ENCODE measurements around the gene MRTFA. TPM values are rescaled to one million over a fixed set of nuclear protein-coding genes. Genes with fewer than 3 reads are reported as not detected.
A peak's percentile ranks its signal among the peaks of the same experiment; 100 is the strongest.

Gene MRTFA
- polyA plus RNA-seq, 1 of the 3 experiments (the other 2 are of a cell fraction) = 5.8 TPM

DNA sequence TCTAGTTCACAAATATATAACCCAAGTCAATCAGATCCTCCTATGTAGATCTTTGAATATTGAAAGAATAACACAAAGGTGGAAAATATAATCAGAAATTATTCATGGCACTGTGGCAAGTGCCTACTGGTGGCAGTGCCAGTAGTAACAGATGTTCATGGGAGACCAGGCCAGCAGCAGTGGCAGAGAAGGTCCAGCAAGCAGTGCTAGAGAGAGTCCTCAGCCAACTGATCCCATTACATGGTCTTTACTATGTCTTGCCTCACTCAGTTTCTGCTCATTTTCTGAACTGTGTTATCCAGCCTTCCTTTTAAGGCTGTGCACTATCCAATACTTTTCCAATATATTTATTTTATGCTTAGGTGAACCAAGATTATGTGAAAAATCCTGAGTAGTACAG, 124.9 kb downstream of the MRTFA start:
- Histone ChIP-seq H3K4me2 (peak overlapping the region; percentile 41; the same call in 1 of the 2 replicates), H3K4me3 (ENCODE audit: low read depth in 2 of 2, low read length in 1 of 2) (no peak overlapping the region), H3K4me1 (ENCODE audit: control insufficient read depth in 1 of 2, insufficient read depth in 2 of 2, low read depth in 1 of 2, low read length in 1 of 2) (peaks cover 0 to 35% of the 10 kb centered on the region in 2 experiments; a peak in 2 of 4 replicates), H4K20me1 (ENCODE audit: insufficient read depth) (no peaks in the 10 kb centered on the region), H3K27me3 (ENCODE audit: insufficient read depth) (no peaks in the 10 kb centered on the region), H3K27ac (ENCODE audit: low read depth in 2 of 2, low read length in 1 of 2) (peak overlapping the region in 1 of 2 experiments; percentile 98; a peak in 2 of 4 replicates), H3K9ac (peak overlapping the region; percentile 40; the same call in 1 of the 2 replicates), H2AFZ (ENCODE audit: low read depth) (no peak overlapping the region), H3K36me3 (replicated peaks in 1 of 2; ENCODE audit: control insufficient read depth in 1 of 2, insufficient read depth in 2 of 2, low read length in 1 of 2) (no peaks in the 10 kb centered on the region), H3K9me2 (no peaks in the 10 kb centered on the region), H3K9me3 (no peaks in the 10 kb centered on the region), H3K79me2 (ENCODE audit: insufficient read depth) (peaks cover 88% of the 10 kb centered on the region), H3F3A (replicated peaks; ENCODE audit: insufficient read depth) (no peaks in the 10 kb centered on the region)
- ChIA-PET CTCF (no interaction called here), POLR2A (no interaction called here)
- no peak for DNase-seq
- TF ChIP-seq NRF1 (IDR thresholded peaks at IDR 0.05; ENCODE audit: low read depth, low read length) = no peak
- no peak for TF ChIP-seq TEAD4 (IDR thresholded peaks at IDR 0.05; ENCODE audit: borderline replicate concordance, insufficient read depth)
- TF ChIP-seq EZH2phosphoT487 (IDR thresholded peaks at IDR 0.05; ENCODE audit: borderline replicate concordance, low read depth) = no peak
- TF ChIP-seq RAD21 (IDR thresholded peaks at IDR 0.05; ENCODE audit: low read length) = no peak
- TF ChIP-seq POLR2AphosphoS5 (IDR thresholded peaks at IDR 0.05; ENCODE audit: low read depth, low read length) = no peak
- no peak for TF ChIP-seq MEF2A (IDR thresholded peaks at IDR 0.05; ENCODE audit: borderline replicate concordance, low read depth)
- TF ChIP-seq, protein P1, sequence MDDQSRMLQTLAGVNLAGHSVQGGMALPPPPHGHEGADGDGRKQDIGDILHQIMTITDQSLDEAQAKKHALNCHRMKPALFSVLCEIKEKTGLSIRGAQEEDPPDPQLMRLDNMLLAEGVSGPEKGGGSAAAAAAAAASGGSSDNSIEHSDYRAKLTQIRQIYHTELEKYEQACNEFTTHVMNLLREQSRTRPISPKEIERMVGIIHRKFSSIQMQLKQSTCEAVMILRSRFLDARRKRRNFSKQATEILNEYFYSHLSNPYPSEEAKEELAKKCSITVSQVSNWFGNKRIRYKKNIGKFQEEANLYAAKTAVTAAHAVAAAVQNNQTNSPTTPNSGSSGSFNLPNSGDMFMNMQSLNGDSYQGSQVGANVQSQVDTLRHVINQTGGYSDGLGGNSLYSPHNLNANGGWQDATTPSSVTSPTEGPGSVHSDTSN (IDR thresholded peaks at IDR 0.05) = no peak
- TF ChIP-seq, protein P2, sequence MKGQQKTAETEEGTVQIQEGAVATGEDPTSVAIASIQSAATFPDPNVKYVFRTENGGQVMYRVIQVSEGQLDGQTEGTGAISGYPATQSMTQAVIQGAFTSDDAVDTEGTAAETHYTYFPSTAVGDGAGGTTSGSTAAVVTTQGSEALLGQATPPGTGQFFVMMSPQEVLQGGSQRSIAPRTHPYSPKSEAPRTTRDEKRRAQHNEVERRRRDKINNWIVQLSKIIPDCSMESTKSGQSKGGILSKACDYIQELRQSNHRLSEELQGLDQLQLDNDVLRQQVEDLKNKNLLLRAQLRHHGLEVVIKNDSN (IDR thresholded peaks at IDR 0.05; ENCODE audit: borderline replicate concordance, low read depth) = no peak
- TF ChIP-seq, protein P3, sequence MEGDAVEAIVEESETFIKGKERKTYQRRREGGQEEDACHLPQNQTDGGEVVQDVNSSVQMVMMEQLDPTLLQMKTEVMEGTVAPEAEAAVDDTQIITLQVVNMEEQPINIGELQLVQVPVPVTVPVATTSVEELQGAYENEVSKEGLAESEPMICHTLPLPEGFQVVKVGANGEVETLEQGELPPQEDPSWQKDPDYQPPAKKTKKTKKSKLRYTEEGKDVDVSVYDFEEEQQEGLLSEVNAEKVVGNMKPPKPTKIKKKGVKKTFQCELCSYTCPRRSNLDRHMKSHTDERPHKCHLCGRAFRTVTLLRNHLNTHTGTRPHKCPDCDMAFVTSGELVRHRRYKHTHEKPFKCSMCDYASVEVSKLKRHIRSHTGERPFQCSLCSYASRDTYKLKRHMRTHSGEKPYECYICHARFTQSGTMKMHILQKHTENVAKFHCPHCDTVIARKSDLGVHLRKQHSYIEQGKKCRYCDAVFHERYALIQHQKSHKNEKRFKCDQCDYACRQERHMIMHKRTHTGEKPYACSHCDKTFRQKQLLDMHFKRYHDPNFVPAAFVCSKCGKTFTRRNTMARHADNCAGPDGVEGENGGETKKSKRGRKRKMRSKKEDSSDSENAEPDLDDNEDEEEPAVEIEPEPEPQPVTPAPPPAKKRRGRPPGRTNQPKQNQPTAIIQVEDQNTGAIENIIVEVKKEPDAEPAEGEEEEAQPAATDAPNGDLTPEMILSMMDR (IDR thresholded peaks at IDR 0.05) = no peak

DNA sequence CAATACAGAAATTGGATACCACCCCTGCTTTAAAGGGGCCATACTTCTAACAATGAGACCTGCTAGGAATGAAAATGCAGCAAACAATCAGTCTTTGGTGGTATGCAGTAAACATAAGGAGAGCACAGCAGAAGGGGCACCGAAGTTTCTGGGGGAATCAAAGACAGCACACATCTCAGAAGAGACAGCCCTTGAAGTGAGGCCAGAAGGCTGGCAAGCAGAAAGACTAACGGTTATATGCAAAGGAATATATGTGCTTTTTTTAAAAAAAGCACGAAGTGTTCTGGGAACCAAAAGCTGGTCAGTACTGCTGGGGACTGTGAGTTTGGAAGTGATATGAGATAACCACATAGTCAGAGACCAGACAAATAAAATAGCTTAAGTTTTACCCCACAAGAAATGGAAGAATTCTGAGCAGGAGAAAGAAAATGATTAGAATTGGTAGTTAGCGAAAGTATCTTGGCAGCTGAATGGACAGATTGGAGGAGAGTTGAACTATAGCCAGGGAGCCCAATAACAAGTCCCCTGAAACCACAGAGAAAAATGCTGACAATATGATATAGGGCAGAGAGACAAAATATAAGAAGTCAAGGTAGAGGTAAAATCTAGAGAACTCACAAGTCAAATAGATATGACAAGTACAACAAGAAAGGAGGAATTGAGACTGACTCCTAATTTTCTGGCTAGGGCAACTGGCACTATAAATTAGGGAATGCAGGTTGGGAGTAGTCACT, 125.7 kb downstream of the MRTFA start:
- Histone ChIP-seq H3K4me3 (ENCODE audit: low read depth in 2 of 2, low read length in 1 of 2) (no peak overlapping the region), H3K79me2 (ENCODE audit: insufficient read depth) (peaks cover 87% of the 10 kb centered on the region), H3K4me2 (peak overlapping the region; percentile 41; the same call in 1 of the 2 replicates), H3K27ac (ENCODE audit: low read depth in 2 of 2, low read length in 1 of 2) (peak overlapping the region in 1 of 2 experiments; percentile 98; a peak in 2 of 4 replicates), H3K9ac (peak overlapping the region; percentile 36; the same call in 1 of the 2 replicates), H3K9me2 (no peaks in the 10 kb centered on the region), H3K36me3 (replicated peaks in 1 of 2; ENCODE audit: control insufficient read depth in 1 of 2, insufficient read depth in 2 of 2, low read length in 1 of 2) (no peaks in the 10 kb centered on the region), H3K4me1 (ENCODE audit: control insufficient read depth in 1 of 2, insufficient read depth in 2 of 2, low read depth in 1 of 2, low read length in 1 of 2) (peaks cover 0 to 35% of the 10 kb centered on the region in 2 experiments; a peak in 2 of 4 replicates), H2AFZ (ENCODE audit: low read depth) (no peak overlapping the region), H3K9me3 (no peaks in the 10 kb centered on the region), H3F3A (replicated peaks; ENCODE audit: insufficient read depth) (no peaks in the 10 kb centered on the region), H3K27me3 (ENCODE audit: insufficient read depth) (no peaks in the 10 kb centered on the region), H4K20me1 (ENCODE audit: insufficient read depth) (no peaks in the 10 kb centered on the region)
- TF ChIP-seq, protein P4, sequence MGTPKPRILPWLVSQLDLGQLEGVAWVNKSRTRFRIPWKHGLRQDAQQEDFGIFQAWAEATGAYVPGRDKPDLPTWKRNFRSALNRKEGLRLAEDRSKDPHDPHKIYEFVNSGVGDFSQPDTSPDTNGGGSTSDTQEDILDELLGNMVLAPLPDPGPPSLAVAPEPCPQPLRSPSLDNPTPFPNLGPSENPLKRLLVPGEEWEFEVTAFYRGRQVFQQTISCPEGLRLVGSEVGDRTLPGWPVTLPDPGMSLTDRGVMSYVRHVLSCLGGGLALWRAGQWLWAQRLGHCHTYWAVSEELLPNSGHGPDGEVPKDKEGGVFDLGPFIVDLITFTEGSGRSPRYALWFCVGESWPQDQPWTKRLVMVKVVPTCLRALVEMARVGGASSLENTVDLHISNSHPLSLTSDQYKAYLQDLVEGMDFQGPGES (IDR thresholded peaks at IDR 0.05; ENCODE audit: low read depth, low read length) = no peak
- no peak for DNase-seq
- 57% methylated on average over 4 of the region's 4 CpGs for WGBS (ENCODE audit: low lambda C conversion rate)
- ChIA-PET POLR2A (no interaction called here), CTCF (interaction anchor here (0.6 to 3.2 kb wide), 3 partner anchors 14 to 640 kb away, joined by 3 to 11 read pairs (median 3); no protein-coding TSS in a partner anchor)

Measured in SK-N-SH (cell line).